ENCODE results near the gene ACADVL.

DNA sequence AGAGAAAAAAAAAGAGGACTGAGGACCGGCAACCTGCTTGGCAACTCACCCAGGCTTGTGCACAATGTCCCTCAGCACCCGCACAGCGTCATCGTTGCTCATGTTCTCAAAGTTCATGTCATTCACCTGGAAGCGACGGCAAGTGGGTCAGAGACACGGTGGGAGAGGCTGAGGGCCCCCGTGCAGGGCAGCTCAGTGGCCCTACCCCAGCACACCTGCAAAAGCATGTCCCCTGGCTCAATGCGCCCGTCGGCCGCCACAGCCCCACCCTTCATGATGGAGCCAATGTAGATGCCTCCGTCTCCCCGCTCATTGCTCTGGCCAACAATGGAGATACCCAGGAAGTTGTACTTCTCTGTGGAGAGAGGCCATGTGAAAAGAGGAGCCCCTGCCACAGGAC, 9.2 kb downstream of the ACADVL start:
- TF ChIP-seq, protein P1, sequence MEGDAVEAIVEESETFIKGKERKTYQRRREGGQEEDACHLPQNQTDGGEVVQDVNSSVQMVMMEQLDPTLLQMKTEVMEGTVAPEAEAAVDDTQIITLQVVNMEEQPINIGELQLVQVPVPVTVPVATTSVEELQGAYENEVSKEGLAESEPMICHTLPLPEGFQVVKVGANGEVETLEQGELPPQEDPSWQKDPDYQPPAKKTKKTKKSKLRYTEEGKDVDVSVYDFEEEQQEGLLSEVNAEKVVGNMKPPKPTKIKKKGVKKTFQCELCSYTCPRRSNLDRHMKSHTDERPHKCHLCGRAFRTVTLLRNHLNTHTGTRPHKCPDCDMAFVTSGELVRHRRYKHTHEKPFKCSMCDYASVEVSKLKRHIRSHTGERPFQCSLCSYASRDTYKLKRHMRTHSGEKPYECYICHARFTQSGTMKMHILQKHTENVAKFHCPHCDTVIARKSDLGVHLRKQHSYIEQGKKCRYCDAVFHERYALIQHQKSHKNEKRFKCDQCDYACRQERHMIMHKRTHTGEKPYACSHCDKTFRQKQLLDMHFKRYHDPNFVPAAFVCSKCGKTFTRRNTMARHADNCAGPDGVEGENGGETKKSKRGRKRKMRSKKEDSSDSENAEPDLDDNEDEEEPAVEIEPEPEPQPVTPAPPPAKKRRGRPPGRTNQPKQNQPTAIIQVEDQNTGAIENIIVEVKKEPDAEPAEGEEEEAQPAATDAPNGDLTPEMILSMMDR (IDR thresholded peaks at IDR 0.05; ENCODE audit: low read depth, low read length, missing input control): no peak
- TF ChIP-seq, protein P2, sequence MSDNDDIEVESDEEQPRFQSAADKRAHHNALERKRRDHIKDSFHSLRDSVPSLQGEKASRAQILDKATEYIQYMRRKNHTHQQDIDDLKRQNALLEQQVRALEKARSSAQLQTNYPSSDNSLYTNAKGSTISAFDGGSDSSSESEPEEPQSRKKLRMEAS (IDR thresholded peaks at IDR 0.05): no peak
- TF ChIP-seq RAD21 (IDR thresholded peaks at IDR 0.05) (no peak), SP1 (IDR thresholded peaks at IDR 0.05) (no peak), TAF1 (conservative IDR thresholded peaks at IDR 0.05) (no peak), YY1 (IDR thresholded peaks at IDR 0.05) (no peak), JUND (IDR thresholded peaks at IDR 0.05) (no peak)

Measured in liver (tissue), 3 donors.